ENCODE results near the gene LIPC. TPM values are rescaled to one million over a fixed set of nuclear protein-coding genes. Genes with fewer than 3 reads are reported as not detected.

LIPC gene
- total and polyA plus RNA-seq, 9 of the 15 experiments (the other 6 are each of a cell fraction or from before 2014, with no cell fraction given) = 0.07 to 0.41 (median 0.11) TPM; not detected in 2

GRCh38 chr15:58529041-58529440 lies 97.2 kb downstream of the LIPC start (continued):
- TF ChIP-seq ZFP36 (IDR thresholded peaks at IDR 0.05; ENCODE audit: low read depth, low read length, partially characterized antibody) = no peak
- TF ChIP-seq GTF2E2 (tag; IDR thresholded peaks at IDR 0.05) = no peak
- no peak for TF ChIP-seq KLF13 (tag; IDR thresholded peaks at IDR 0.05; ENCODE audit: borderline replicate concordance, low read depth)
- TF ChIP-seq IRF2 (CRISPR knock-in tag; IDR thresholded peaks at IDR 0.05) = no peak
- no peak for TF ChIP-seq TCF7 (IDR thresholded peaks at IDR 0.05; ENCODE audit: borderline replicate concordance)
- TF ChIP-seq HMBOX1 (IDR thresholded peaks at IDR 0.05) = no peak

GRCh38 chr15:58530056-58530590 lies 98.3 kb downstream of the LIPC start:
- no peaks in the 10 kb centered on the region for H4K20me1 ChIP-seq (replicated peaks; ENCODE audit: control insufficient read depth, insufficient read depth, low read length)
- POLR2A ChIA-PET = interaction anchor here (0.6 to 1.0 kb wide), 3 partner anchors 9 to 48 kb away, joined by 3 to 5 read pairs (median 3); no protein-coding TSS in a partner anchor
- no peak overlapping the region for H3K9ac ChIP-seq (ENCODE audit: insufficient read depth in 1 of 2, low read depth in 2 of 2, low read length in 2 of 2)
- H3K4me1 ChIP-seq (replicated peaks in 1 of 2; ENCODE audit: control insufficient read depth in 2 of 2, insufficient read depth in 2 of 2, low read length in 2 of 2) = no peaks in the 10 kb centered on the region
- H3K27me3 ChIP-seq (ENCODE audit: control insufficient read depth in 2 of 2, insufficient read depth in 2 of 2, low read length in 2 of 2) = no peaks in the 10 kb centered on the region
- H3K27ac ChIP-seq (ENCODE audit: extremely low read depth, low read depth, low read length) = no peak overlapping the region
- no peak for ATAC-seq
- no peak for FAIRE-seq
- no peaks in the 10 kb centered on the region for H3K9me3 ChIP-seq (replicated peaks; ENCODE audit: control insufficient read depth, insufficient read depth, low read depth, low read length)
- H3K4me2 ChIP-seq (ENCODE audit: insufficient read depth, low read length) = no peak overlapping the region
- no peak overlapping the region for H3K4me3 ChIP-seq
- TF ChIP-seq HDGF (IDR thresholded peaks at IDR 0.05) (no peak), SP1 (CRISPR knock-in tag; IDR thresholded peaks at IDR 0.05) (no peak), ZNF717 (CRISPR knock-in tag; IDR thresholded peaks at IDR 0.05) (no peak), YBX1 (IDR thresholded peaks at IDR 0.05) (no peak), C11orf30 (IDR thresholded peaks at IDR 0.05; ENCODE audit: low read depth) (no peak)
- no TSS peak for BruUV-seq (replicated peaks)
- in situ Hi-C loops (cut with MboI) (no loop called here), intact Hi-C loops (cut with micrococcal nuclease) (no loop called here)
- no peak overlapping the region for H2AFZ ChIP-seq (ENCODE audit: low read depth, low read length)
- no peak for DNase-seq (ENCODE audit: extremely low read depth in 1 of 4, low spot score in 3 of 4)
- no peaks in the 10 kb centered on the region for H3K9me1 ChIP-seq (ENCODE audit: control insufficient read depth, insufficient read depth, low read length)
- 75% methylated on average over 7 of the region's 7 CpGs for WGBS (ENCODE audit: insufficient coverage, low coverage, missing lambda C conversion rate)
- CTCF ChIA-PET (ENCODE audit: low intra/inter-chr PET ratio) = no interaction called here
- H3K79me2 ChIP-seq (ENCODE audit: control insufficient read depth, insufficient read depth, low read length) = no peaks in the 10 kb centered on the region
- H3K36me3 ChIP-seq (ENCODE audit: control insufficient read depth, insufficient read depth, low read length) = no peaks in the 10 kb centered on the region
